Endothelial cell of umbilical vein (primary cell): ENCODE results near the gene CRACR2B. TPM values are rescaled to one million over a fixed set of nuclear protein-coding genes. Genes with fewer than 3 reads are reported as not detected.

ENCODE experiments used
- BruUV-seq: library from RNA; stranded (reverse); fragments of 400-500 nt; replicated peaks from 2 replicates; lab custom pipeline; 2021; lab: Mats Ljungman, UMichigan
- CTCF ChIA-PET: fragments of 300-600, 350-600 bp; sonication (Branson Sonifier 250); formaldehyde crosslinking; loops from one replicate; lab custom pipeline; 2021; ENCODE audit warnings: antibody characterized with exemption, inconsistent platforms; lab: Charles Lee
- POLR2A ChIA-PET: fragments of 300-600, 350-600 bp; sonication (Branson Sonifier 250); formaldehyde crosslinking; loops from one replicate; lab custom pipeline; 2021; ENCODE audit warnings: antibody characterized with exemption, inconsistent platforms; lab: Charles Lee
- DNase-seq: peaks from one replicate; pipeline ENCODE4 v3.0.0-alpha.2; 2011; ENCODE audit warnings: low read depth, low spot score
- FAIRE-seq: peaks from 2 replicates; lab custom pipeline; 2011; peaks lifted over from hg19 to GRCh38; lab: Jason Lieb, UNC
- H2AFZ ChIP-seq: 2 replicates; pipeline ENCODE4 v1.6.0; 2012; ENCODE audit warnings: low read depth, low read length, control low read depth, inconsistent platforms
- H3K27ac ChIP-seq: 2 replicates; pipeline ENCODE4 v1.5.1; 2011; ENCODE audit warnings: low read depth, mild to moderate bottlenecking, control low read depth, low read length, moderate library complexity; ENCODE audit not compliant: insufficient read depth
- H3K27me3 ChIP-seq, 2 experiments: 2 replicates each; pipeline versions ENCODE4 v1.6.0 to v1.6.1; 2011; ENCODE audit warnings: low read length in 2 of 2, mixed read lengths in 1 of 2; ENCODE audit not compliant: control insufficient read depth in 2 of 2, insufficient read depth in 2 of 2
- H3K36me3 ChIP-seq, 2 experiments: 2 replicates in 1 of 2; 3 replicates in 1 of 2; pipeline ENCODE4 v1.5.1; 2011; ENCODE audit warnings: low read length in 2 of 2, mild to moderate bottlenecking in 1 of 2, moderate library complexity in 1 of 2; ENCODE audit not compliant: control insufficient read depth in 2 of 2, insufficient read depth in 2 of 2; ENCODE audit errors: extremely low read depth in 1 of 2
- H3K4me1 ChIP-seq: 3 replicates; pipeline ENCODE4 v1.5.1; 2011; ENCODE audit warnings: mild to moderate bottlenecking, low read length; ENCODE audit not compliant: control insufficient read depth, insufficient read depth; ENCODE audit errors: extremely low read depth
- H3K4me2 ChIP-seq: 2 replicates; pipeline ENCODE4 v1.6.1; 2011; ENCODE audit warnings: low read length, control low read depth, mixed read lengths; ENCODE audit not compliant: insufficient read depth
- H3K4me3 ChIP-seq, 3 experiments: fragments of 200-600 bp in 1 of 3; sonication (generic), shearing (Covaris generic) in 1 of 3; replicated peaks in 1 of 3; 2 replicates each; pipeline ENCODE4 v1.5.1; 2011 to 2016; ENCODE audit warnings: control low read depth in 3 of 3, low read length in 3 of 3, mild to moderate bottlenecking in 2 of 3, inconsistent platforms in 1 of 3, low read depth in 1 of 3, moderate library complexity in 1 of 3; ENCODE audit not compliant: insufficient read depth in 1 of 3
- H3K79me2 ChIP-seq: 2 replicates; pipeline ENCODE4 v1.6.0; 2012; ENCODE audit warnings: low read length, inconsistent platforms; ENCODE audit not compliant: control insufficient read depth, insufficient read depth
- H3K9ac ChIP-seq: replicated peaks from 2 replicates; pipeline ENCODE3; 2011; ENCODE audit warnings: low read length, control low read depth; ENCODE audit not compliant: insufficient read depth; ENCODE audit errors: extremely low read depth
- H3K9me1 ChIP-seq: replicated peaks from 3 replicates; pipeline ENCODE4 v1.6.0; 2011; ENCODE audit warnings: mild to moderate bottlenecking, low read length; ENCODE audit not compliant: control insufficient read depth, insufficient read depth; ENCODE audit errors: extremely low read depth
- H3K9me3 ChIP-seq: replicated peaks from 2 replicates; pipeline ENCODE4 v1.5.1; 2012; ENCODE audit warnings: low read length, inconsistent platforms; ENCODE audit not compliant: control insufficient read depth, insufficient read depth
- H4K20me1 ChIP-seq: replicated peaks from 2 replicates; pipeline ENCODE3; 2011; ENCODE audit warnings: mild to moderate bottlenecking, low read length; ENCODE audit not compliant: control insufficient read depth, insufficient read depth; ENCODE audit errors: extremely low read depth
- CTCF ChIP-seq, 2 donors: IDR thresholded peaks; 1 replicate in 1 of 2; 2 replicates in 1 of 2; pipeline ENCODE4 v1.5.1; 2011; ENCODE audit warnings: low read length in 2 of 2, mild to moderate bottlenecking in 2 of 2, moderate library complexity in 2 of 2, control low read depth in 1 of 2, inconsistent platforms in 1 of 2, low read depth in 1 of 2; ENCODE audit not compliant: insufficient read depth in 1 of 2; ENCODE audit errors: extremely low read depth in 1 of 2
- EZH2 ChIP-seq: IDR thresholded peaks from 2 replicates; pipeline ENCODE4 v1.6.1; 2012; ENCODE audit warnings: borderline replicate concordance, low read depth, mild to moderate bottlenecking, moderate library complexity, low read length, inconsistent platforms; ENCODE audit not compliant: severe bottlenecking
- FOS ChIP-seq: IDR thresholded peaks from 2 replicates; pipeline ENCODE4 v1.6.1; 2011; ENCODE audit warnings: mild to moderate bottlenecking, low read length, moderate library complexity, borderline replicate concordance; ENCODE audit not compliant: insufficient read depth
- JUN ChIP-seq: IDR thresholded peaks from 2 replicates; pipeline ENCODE4 v1.6.1; 2011; ENCODE audit warnings: borderline replicate concordance, low read depth; ENCODE audit not compliant: insufficient read length, insufficient read depth
- MYC ChIP-seq: IDR thresholded peaks from one replicate; pipeline ENCODE4 v1.6.1; 2011; ENCODE audit warnings: mild to moderate bottlenecking, low read depth, low read length
- POLR2A ChIP-seq: IDR thresholded peaks from 2 replicates; pipeline ENCODE4 v1.6.1; 2012; ENCODE audit warnings: low read depth, mild to moderate bottlenecking, control low read depth, low read length
- POLR2AphosphoS5 ChIP-seq: IDR thresholded peaks from 2 replicates; pipeline ENCODE4 v1.6.1; 2012; ENCODE audit warnings: low read depth, mild to moderate bottlenecking, control low read depth, low read length, moderate library complexity; ENCODE audit not compliant: insufficient read depth
- dilution Hi-C: fragments of 300-500 bp; cut with MboI; formaldehyde crosslinking; loops from one replicate; pipeline ENCODE4 v1.15.0; 2019; ENCODE audit warnings: low sequenced_read_pairs; ENCODE audit not compliant: extremely low pct_ligation_motif_present
- intact Hi-C: fragments of 100-400 bp; cut with micrococcal nuclease; formaldehyde crosslinking; loops from one replicate; pipeline ENCODE4 v1.10.0; 2022
- polyA plus RNA-seq, 4 experiments: library from polyadenylated mRNA; depleted of rRNA in 3 of 4; stranded (reverse) in 3 of 4; unstranded in 1 of 4; fragments of >200 nt; gene quantifications; 2 replicates each; pipeline versions ENCODE4 v1.2.1 to v1.2.3, GENCODE V29; 2011 to 2012; ENCODE audit warnings: missing spikeins in 1 of 4
- total RNA-seq: library from RNA; stranded (reverse); gene quantifications from 2 replicates; pipeline ENCODE4 v1.2.3, GENCODE V29; 2021
- TF ChIP-seq, protein P1 (sequence below): IDR thresholded peaks from 2 replicates; pipeline ENCODE4 v1.6.1; 2011; ENCODE audit not compliant: insufficient read depth, insufficient read length

Gene CRACR2B
- total and polyA plus RNA-seq, 2 donors (not counting 3 experiments of a cell fraction or from before 2014, with no cell fraction given): 8.4 to 9.3 TPM

- DNase-seq: no peak
- Histone ChIP-seq H3K27ac (no peak overlapping the region), H3K4me1 (peaks cover 36% of the 10 kb centered on the region), H3K4me3 (no peak overlapping the region), H3K27me3 (no peaks in the 10 kb centered on the region), H3K79me2 (peaks cover 59% of the 10 kb centered on the region), H4K20me1 (no peaks in the 10 kb centered on the region), H3K4me2 (no peak overlapping the region), H3K36me3 (peaks cover 25 to 43% of the 10 kb centered on the region in 2 experiments), H3K9me3 (no peaks in the 10 kb centered on the region), H3K9me1 (no peaks in the 10 kb centered on the region), H2AFZ (no peak overlapping the region), H3K9ac (no peak overlapping the region)
- TF ChIP-seq FOS (no peak), MYC (no peak), POLR2A (no peak), CTCF (IDR thresholded peaks at IDR 0.05; ENCODE audit: extremely low read depth in 1 of 2, insufficient read depth in 1 of 2, low read depth in 1 of 2, low read length in 2 of 2) (no peak), POLR2AphosphoS5 (no peak), JUN (no peak), EZH2 (no peak)
- TF ChIP-seq, protein P1, sequence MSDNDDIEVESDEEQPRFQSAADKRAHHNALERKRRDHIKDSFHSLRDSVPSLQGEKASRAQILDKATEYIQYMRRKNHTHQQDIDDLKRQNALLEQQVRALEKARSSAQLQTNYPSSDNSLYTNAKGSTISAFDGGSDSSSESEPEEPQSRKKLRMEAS: no peak
- no TSS peak for BruUV-seq
- no peak for FAIRE-seq
- ChIA-PET CTCF (interaction anchor here (1.1 kb wide), 1 partner anchor 214 kb away, joined by 3 read pairs; no protein-coding TSS in a partner anchor), POLR2A (no interaction called here)
- dilution Hi-C loops (no loop called here), intact Hi-C loops (no loop called here)
Observed at GRCh38 chr11:836274-836673, 8.6 kb downstream of the CRACR2B start.
